GM19455 (cell line): Measurements from ENCODE around the gene UNCX.
"Not testable (repeated sequence)": the region's sequence is repeated elsewhere in the genome, so short reads cannot be mapped to it uniquely, and the experiment has no call there.

Experiments used
- ATAC-seq: cut with Tn5 transposase; IDR thresholded peaks from one replicate; pipeline ENCODE4 v1.9.1; 2021; ENCODE audit not compliant: unreplicated experiment

UNCX gene

DNA sequence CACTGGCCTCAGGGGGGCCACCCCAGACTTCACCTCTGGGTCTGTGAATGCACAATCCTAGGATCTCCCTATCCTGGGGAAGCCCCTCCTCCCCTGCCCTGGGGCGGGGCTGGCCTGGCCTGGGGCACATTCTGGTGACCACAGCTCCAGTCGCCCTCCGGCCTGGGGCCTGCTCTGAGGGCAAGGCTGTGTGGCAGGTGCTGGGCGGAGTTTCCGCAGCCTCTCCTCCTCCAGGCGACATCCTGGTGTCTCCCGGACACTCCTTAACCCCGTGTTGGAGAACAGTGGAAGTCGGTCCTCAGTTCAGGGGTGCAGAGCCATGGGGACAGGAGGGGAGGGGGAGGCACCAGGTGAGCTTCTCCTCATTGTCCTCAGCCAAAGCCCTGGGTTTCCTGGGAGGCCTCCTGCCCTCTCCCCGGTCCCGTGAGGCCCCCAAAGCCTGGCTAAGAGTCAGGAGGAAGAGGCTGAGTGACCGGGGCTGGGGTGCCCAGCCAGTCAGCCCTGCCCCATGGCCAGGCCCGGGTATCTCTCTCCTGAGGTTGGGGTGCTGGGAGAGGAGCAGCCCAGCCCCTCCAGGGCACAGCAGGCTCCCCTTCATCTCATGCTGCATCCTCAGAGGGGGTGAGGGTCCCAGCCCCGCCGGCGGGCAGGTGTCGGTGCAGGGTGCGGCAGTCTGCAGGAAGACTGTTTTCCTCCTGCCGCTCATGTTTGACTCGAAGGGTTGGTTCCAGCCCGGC is 22.6 kb downstream of the UNCX start:
- ATAC-seq = no peak

GRCh38 chr7:1255817-1256340 is 23.2 kb downstream of the UNCX start:
- no peak for ATAC-seq

- no peak for ATAC-seq
Observed at GRCh38 chr7:1256621-1257020, 23.9 kb downstream of the UNCX start.

- ATAC-seq = no peak
Observed at GRCh38 chr7:1257221-1257620, 24.5 kb downstream of the UNCX start.

DNA sequence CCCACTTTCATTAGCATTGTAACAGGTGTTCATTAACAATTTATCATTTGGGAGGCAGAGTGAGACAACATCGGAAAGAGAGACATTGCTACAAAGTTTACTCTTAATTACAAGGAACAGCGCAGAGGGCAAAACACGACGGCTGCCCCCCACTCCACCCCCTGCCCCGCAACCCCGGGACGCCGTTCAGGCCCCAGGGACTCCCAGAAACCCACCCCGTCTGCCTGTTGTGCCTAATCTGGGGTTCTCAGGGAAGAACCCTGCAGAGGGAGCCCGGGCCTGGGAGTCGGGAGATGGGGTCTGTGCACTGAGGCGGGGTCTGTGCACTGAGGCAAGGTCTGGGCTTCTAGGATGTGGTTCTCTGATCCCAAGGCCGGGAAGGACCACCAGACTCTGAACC is 25.2 kb downstream of the UNCX start:
- ATAC-seq = no peak

- no peak for ATAC-seq
Observed at GRCh38 chr7:1259621-1260243, 27.1 kb downstream of the UNCX start.

DNA sequence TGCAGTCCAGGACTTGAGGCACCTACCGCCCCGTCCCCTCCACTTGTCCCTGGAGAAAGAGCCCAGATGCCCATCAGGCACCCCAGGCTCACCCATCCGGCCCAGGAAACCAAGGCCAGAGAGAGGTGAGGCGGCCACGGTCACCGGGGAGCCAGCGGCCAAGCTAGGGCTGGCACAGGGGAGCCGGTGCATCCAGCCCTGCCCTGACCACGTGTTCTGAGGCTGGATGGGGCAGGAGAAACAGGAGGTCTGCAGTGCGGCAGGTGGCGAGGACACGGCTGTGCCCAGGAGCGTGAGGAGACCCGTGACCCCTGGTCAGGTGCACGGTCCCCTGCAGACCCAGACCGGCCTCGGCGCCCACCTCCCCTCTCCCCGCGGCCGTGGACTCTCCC is 27.6 kb downstream of the UNCX start:
- no peak for ATAC-seq

DNA sequence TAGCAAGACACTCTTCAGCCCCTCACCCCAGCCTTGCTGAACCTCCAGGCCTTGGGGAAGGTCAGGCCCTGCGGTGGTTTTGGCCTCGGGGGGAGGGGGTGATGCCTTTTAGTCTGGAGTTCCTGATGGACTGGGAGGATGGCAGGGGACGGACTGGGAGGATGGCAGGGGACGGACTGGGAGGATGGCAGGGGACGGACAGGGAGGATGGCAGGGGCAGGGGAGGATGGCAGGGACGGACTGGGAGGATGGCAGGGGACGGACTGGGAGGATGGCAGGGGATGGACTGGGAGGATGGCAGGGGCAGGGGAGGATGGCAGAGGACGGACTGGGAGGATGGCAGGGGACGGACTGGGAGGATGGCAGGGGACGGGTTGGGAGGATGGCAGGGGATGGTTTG is 28.4 kb downstream of the UNCX start:
- ATAC-seq = not testable (repeated sequence)

GRCh38 chr7:1262441-1262840 is 29.8 kb downstream of the UNCX start:
- no peak for ATAC-seq

DNA sequence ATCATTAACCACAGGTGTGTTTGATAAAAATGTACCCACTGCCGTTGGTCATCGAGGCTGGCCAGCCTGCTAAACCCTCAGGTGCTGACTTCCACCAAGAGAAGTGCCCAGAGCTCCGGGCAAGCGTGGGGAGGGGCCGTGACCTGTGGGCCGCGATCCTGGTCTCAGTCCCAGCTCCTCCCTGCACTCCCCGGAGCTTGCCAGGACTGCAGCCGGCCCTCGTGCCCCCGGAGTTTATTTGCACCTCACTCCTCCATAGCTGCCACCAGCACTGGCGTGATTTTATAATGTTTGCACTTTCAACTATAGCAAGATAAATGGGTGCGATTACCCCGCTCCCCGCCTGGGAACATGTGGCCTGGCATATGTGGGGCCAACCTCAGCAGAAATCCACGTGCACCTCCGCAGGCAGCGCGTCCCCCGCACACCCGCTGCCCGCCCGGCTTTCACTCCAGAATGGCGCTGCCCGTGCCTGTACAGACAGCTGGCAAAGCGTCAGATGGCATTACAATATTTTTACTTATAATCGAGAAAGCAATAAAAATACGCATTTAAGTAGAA is 30.8 kb downstream of the UNCX start:
- ATAC-seq = no peak

GRCh38 chr7:1264345-1265280 is 31.9 kb downstream of the UNCX start:
- no peak for ATAC-seq

- no peak for ATAC-seq
Observed at GRCh38 chr7:1267016-1267900, 34.6 kb downstream of the UNCX start.

DNA sequence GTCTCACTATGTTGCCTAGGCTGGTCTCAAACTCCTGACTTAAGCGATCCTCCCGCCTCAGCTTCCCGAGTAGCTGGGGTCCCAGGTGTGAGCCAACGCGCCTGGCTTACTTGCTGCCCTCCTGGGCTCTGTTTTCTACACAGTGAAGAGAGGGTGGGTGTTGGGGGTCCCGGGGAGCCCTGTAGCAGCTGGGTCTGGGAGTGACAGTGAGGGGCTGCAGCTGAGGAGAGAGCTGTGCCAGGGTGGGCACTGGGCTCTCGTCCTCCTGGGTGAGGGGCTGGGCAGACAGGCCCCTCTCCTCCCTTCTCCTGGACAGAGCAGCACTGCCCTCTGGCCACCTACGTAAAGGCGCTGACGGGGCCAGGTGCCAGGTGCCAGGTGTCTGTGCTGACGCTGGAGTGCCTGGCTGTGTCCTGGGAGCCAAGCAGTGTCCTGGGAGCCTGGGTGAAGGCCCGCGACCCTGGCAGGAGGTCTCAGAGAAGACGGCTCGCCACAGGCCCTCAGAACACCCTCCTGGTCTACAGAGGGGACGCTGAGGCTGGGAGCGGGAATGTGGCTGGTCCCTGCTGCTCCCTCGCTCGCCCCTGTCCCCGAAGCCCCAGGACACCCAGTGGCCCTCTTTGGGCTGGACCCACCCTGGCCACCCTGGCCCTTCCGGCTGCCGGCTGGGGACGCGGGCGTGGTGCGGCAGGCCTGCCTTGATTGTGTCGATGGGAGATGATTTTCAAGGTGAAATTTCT is 35.6 kb downstream of the UNCX start:
- ATAC-seq = no peak

- ATAC-seq = no peak
Observed at GRCh38 chr7:1268866-1269265, 36.2 kb downstream of the UNCX start.

DNA sequence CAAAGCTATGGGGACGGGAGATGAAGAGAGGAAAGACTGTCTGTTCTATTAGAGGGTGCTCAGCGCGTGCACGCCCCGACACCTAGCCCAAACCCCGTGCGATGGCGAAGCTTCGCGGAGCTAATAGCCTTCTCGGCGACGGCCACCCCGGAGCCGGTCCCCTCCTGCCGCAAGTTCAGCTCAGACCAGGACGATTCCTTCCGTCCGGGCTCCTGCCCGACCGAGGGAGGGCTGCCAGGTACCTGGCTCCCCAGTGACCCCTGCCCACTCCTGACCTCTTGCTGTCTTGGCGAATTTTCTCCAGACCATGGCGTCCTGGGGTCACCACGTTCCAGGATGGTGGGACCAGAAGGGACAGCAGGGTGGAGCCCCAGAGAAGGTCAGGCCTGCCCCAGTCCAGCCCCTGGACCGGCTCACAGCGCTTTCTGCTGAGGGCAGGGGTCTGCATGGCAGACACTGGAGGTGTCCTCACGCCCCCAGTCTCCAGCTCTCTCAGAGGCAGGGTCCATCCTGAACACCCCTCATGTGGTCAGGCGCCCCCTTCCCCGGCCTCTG is 36.7 kb downstream of the UNCX start:
- ATAC-seq = no peak

- no peak for ATAC-seq
Observed at GRCh38 chr7:1270181-1270580, 37.5 kb downstream of the UNCX start.

GRCh38 chr7:1271046-1271445 is 38.4 kb downstream of the UNCX start:
- ATAC-seq = no peak

- no peak for ATAC-seq
Observed at GRCh38 chr7:1271656-1272055, 39.0 kb downstream of the UNCX start.

DNA sequence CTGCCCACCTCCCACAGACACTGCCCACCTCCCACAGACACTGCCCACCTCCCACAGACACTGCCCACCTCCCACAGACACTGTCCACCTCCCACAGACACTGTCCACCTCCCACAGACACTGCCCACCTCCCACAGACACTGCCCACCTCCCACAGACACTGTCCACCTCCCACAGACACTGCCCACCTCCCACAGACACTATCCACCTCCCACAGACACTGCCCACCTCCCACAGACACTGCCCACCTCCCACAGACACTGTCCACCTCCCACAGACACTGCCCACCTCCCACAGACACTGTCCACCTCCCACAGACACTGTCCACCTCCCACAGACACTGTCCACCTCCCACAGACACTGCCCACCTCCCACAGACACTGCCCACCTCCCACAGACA is 39.5 kb downstream of the UNCX start:
- not testable (repeated sequence) for ATAC-seq
